GM12874 (cell line): Measurements from ENCODE around the gene B3GAT1.

ENCODE experiments used
- TF ChIP-seq, protein P1 (sequence below): IDR thresholded peaks from 2 replicates; pipeline ENCODE4 v1.5.1; 2011; ENCODE audit warnings: low read depth, mild to moderate bottlenecking, control low read depth, low read length, moderate library complexity; ENCODE audit not compliant: insufficient read depth

B3GAT1 gene

DNA sequence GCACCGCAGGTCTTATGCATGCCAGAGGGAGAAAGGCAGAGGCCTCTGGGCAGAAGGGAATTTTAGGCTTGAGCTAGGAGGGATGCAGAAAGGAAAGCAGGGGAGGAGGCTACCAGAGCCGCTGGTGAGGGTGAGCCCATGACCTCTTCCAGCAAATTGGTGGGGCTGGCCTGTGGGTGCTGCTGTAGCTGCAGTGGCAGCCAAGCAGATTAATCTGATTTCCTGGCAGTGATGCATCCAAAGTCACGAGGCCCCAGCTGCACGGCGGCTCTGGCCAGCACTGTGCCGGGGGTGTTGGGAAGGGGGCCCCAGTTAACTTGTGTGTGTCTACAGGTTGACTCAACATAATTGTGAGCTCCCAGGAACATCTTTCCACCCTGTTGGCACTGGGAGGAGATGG is 41.4 kb upstream of the B3GAT1 start:
- TF ChIP-seq, protein P1, sequence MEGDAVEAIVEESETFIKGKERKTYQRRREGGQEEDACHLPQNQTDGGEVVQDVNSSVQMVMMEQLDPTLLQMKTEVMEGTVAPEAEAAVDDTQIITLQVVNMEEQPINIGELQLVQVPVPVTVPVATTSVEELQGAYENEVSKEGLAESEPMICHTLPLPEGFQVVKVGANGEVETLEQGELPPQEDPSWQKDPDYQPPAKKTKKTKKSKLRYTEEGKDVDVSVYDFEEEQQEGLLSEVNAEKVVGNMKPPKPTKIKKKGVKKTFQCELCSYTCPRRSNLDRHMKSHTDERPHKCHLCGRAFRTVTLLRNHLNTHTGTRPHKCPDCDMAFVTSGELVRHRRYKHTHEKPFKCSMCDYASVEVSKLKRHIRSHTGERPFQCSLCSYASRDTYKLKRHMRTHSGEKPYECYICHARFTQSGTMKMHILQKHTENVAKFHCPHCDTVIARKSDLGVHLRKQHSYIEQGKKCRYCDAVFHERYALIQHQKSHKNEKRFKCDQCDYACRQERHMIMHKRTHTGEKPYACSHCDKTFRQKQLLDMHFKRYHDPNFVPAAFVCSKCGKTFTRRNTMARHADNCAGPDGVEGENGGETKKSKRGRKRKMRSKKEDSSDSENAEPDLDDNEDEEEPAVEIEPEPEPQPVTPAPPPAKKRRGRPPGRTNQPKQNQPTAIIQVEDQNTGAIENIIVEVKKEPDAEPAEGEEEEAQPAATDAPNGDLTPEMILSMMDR: no peak

DNA sequence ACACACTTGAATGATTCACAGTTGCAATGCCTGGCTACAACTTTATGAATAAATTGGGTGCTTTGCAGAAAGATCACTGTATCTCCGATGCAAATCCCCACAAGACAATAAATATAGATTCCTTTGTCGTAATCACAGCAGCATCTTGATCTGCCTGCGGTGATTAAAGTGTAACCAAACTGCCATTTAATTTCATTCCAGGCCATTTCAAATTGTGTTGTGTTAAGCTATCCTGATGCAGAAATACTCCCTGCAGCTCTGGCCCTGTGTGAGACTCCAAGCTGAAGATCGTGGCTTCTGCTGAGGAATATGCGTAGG is 40.8 kb upstream of the B3GAT1 start:
- TF ChIP-seq, protein P1: no peak

- TF ChIP-seq, protein P1: no peak
Observed at GRCh38 chr11:134452026-134452837, 40.2 kb upstream of the B3GAT1 start.

GRCh38 chr11:134450186-134450585 is 38.1 kb upstream of the B3GAT1 start:
- TF ChIP-seq, protein P1: no peak

- TF ChIP-seq, protein P1: no peak
Observed at GRCh38 chr11:134449713-134450112, 37.7 kb upstream of the B3GAT1 start.

DNA sequence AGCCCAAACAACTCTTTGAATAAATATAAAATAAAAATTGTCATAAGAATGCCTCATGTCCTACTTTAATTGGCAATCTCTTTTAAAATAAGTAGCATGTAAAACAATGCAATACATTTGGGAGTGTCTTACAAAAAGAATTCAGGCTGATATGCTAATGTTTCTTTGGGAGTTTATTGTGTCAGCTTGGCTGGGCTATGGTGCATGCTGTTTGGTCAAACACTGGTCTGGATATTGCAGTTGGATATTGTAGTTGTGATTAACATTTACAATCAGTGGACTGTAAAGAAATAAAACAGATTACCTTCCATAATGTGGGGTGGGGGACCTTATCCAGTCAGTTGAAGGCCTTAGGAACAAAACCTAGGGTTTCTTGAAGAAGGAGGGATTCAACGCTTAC is 37.0 kb upstream of the B3GAT1 start:
- TF ChIP-seq, protein P1: no peak

- TF ChIP-seq, protein P1: no peak
Observed at GRCh38 chr11:134447696-134448095, 35.7 kb upstream of the B3GAT1 start.
